ENCODE data around the gene TDRD1. TPM values are rescaled to one million over a fixed set of nuclear protein-coding genes. Genes with fewer than 3 reads are reported as not detected.
A peak's percentile ranks its signal among the peaks of the same experiment; 100 is the strongest.

Gene TDRD1
- total RNA-seq, 4 donors from 2014 or later: 0.12 to 0.42 TPM; not detected in 2

GRCh38 chr10:114173921-114174694 lies 5.0 kb upstream of the TDRD1 start, which contains the start of gene CCDC186:
CCDC186 (minus strand) TSS chr10:114174203; CDS start chr10:114163268, 10,935 bp downstream.
- no peaks in the 10 kb centered on the region for H3K27me3 ChIP-seq
- peak within 1 kb of the TSS; percentile 82 to 96 (median 92) for H3K27ac ChIP-seq
- no peaks in the 10 kb centered on the region for H3K36me3 ChIP-seq
- H3K4me3 ChIP-seq: peak within 1 kb of the TSS; percentile 93 to 94
- TF ChIP-seq POLR2AphosphoS5 (IDR thresholded peaks at IDR 0.05) (peak; percentile 61), CTCF (IDR thresholded peaks at IDR 0.05) (peak in 1 of 4 experiments; percentile 6), EP300 (IDR thresholded peaks at IDR 0.05) (no peak), POLR2A (IDR thresholded peaks at IDR 0.05) (peak; percentile 41 to 70)
- WGBS, 2 donors (ENCODE audit: low coverage in 1 of 2): 0% methylated on average over 2 to 5 of the region's 49 CpGs
- H3K4me1 ChIP-seq: peaks cover 0 to 25% (median 0%) of the 10 kb centered on the region in 3 donors
- peaks cover 0 to 3% (median 0%) of the 10 kb centered on the region in 3 donors for H3K9me3 ChIP-seq
- ATAC-seq: peak; percentile 98

GRCh38 chr10:114174695-114175188 lies 4.4 kb upstream of the TDRD1 start:
- H3K27ac ChIP-seq: peak overlapping the region; percentile 82 to 96 (median 92)
- H3K9me3 ChIP-seq: no peaks in the 10 kb centered on the region
- peaks cover 0 to 25% (median 0%) of the 10 kb centered on the region in 3 donors for H3K4me1 ChIP-seq
- peak; percentile 51 for ATAC-seq
- no peaks in the 10 kb centered on the region for H3K36me3 ChIP-seq
- peak; percentile 43 for TF ChIP-seq POLR2AphosphoS5 (IDR thresholded peaks at IDR 0.05)
- TF ChIP-seq EP300 (IDR thresholded peaks at IDR 0.05): no peak
- H3K4me3 ChIP-seq: peak overlapping the region; percentile 93 to 94
- WGBS, 2 donors (ENCODE audit: low coverage in 1 of 2): 2 to 7% methylated on average over 5 to 12 of the region's 19 CpGs
- H3K27me3 ChIP-seq: no peaks in the 10 kb centered on the region

GRCh38 chr10:114175667-114176066 lies 3.5 kb upstream of the TDRD1 start:
- no peak for ATAC-seq
- Histone ChIP-seq H3K4me3 (no peak overlapping the region), H3K27me3 (no peaks in the 10 kb centered on the region), H3K36me3 (no peaks in the 10 kb centered on the region), H3K27ac (no peak overlapping the region), H3K9me3 (no peaks in the 10 kb centered on the region), H3K4me1 (peaks cover 0 to 25% (median 0%) of the 10 kb centered on the region in 3 donors)
- no peak for TF ChIP-seq POLR2AphosphoS5 (IDR thresholded peaks at IDR 0.05)
- no peak for TF ChIP-seq EP300 (IDR thresholded peaks at IDR 0.05)
- TF ChIP-seq CTCF (IDR thresholded peaks at IDR 0.05): no peak
- no peak for TF ChIP-seq POLR2A (IDR thresholded peaks at IDR 0.05)
- WGBS, 2 donors (ENCODE audit: low coverage in 1 of 2): 88 to 93% methylated on average over 1 of the region's 1 CpG

GRCh38 chr10:114176511-114176910 lies 2.6 kb upstream of the TDRD1 start:
- H3K4me1 ChIP-seq: peaks cover 0 to 25% (median 0%) of the 10 kb centered on the region in 3 donors
- H3K4me3 ChIP-seq: no peak overlapping the region
- WGBS, 2 donors (ENCODE audit: low coverage in 1 of 2): 100% methylated on average over 1 of the region's 1 CpG; no CpG with 5 or more reads in 1 of the 2 donors
- no peak for ATAC-seq
- no peak for TF ChIP-seq EP300 (IDR thresholded peaks at IDR 0.05)
- H3K27ac ChIP-seq: no peak overlapping the region
- H3K27me3 ChIP-seq: no peaks in the 10 kb centered on the region
- H3K9me3 ChIP-seq: no peaks in the 10 kb centered on the region
- H3K36me3 ChIP-seq: no peaks in the 10 kb centered on the region

GRCh38 chr10:114179747-114180146 lies 594 bp downstream of the TDRD1 start:
- no peaks in the 10 kb centered on the region for H3K27me3 ChIP-seq
- no peaks in the 10 kb centered on the region for H3K9me3 ChIP-seq
- no peaks in the 10 kb centered on the region for H3K36me3 ChIP-seq
- H3K4me1 ChIP-seq: peaks cover 0 to 8% (median 0%) of the 10 kb centered on the region in 3 donors
- H3K27ac ChIP-seq: no peak overlapping the region
- H3K4me3 ChIP-seq: no peak overlapping the region
- ATAC-seq: no peak
- TF ChIP-seq CTCF (IDR thresholded peaks at IDR 0.05) (no peak), POLR2A (IDR thresholded peaks at IDR 0.05) (no peak), POLR2AphosphoS5 (IDR thresholded peaks at IDR 0.05) (no peak), EP300 (IDR thresholded peaks at IDR 0.05) (no peak)
- WGBS, 2 donors (ENCODE audit: low coverage in 1 of 2): 75 to 93% methylated on average over 2 to 8 of the region's 8 CpGs
